GM12891 (cell line): ENCODE data around the gene SCAMP1.
A peak's percentile ranks its signal among the peaks of the same experiment; 100 is the strongest.

Source experiments
- DNase-seq: peaks from one replicate; pipeline ENCODE4 v3.0.0; 2011; ENCODE audit warnings: low spot score; ENCODE audit not compliant: insufficient read length
- FAIRE-seq: peaks from 2 replicates; lab custom pipeline; 2011; peaks lifted over from hg19 to GRCh38; lab: Jason Lieb, UNC
- PAX5 ChIP-seq: IDR thresholded peaks from 2 replicates; pipeline ENCODE4 v1.6.1; 2011; ENCODE audit warnings: low read length, moderate library complexity, mild to moderate bottlenecking; ENCODE audit not compliant: insufficient read depth, severe bottlenecking
- POLR2A ChIP-seq: IDR thresholded peaks from 2 replicates; pipeline ENCODE4 v1.6.1; 2011; ENCODE audit warnings: low read depth, low read length, control low read depth
- POLR2AphosphoS5 ChIP-seq: IDR thresholded peaks from 2 replicates; pipeline ENCODE4 v1.6.1; 2011; ENCODE audit warnings: low read depth, low read length, control low read depth
- POU2F2 ChIP-seq: IDR thresholded peaks from 2 replicates; pipeline ENCODE4 v1.6.1; 2011; ENCODE audit warnings: low read depth, mild to moderate bottlenecking, control low read depth, low read length, moderate library complexity
- SPI1 ChIP-seq: IDR thresholded peaks from 2 replicates; pipeline ENCODE4 v1.6.1; 2011; ENCODE audit warnings: low read depth, low read length, control low read depth
- TAF1 ChIP-seq: IDR thresholded peaks from 2 replicates; pipeline ENCODE4 v1.6.1; 2011; ENCODE audit warnings: low read depth, low read length, control low read depth

The SCAMP1 gene

GRCh38 chr5:78360674-78360923, 182 bp downstream of the SCAMP1 start:
- FAIRE-seq: no peak
- DNase-seq: no peak
- TF ChIP-seq POLR2A: no peak
- TF ChIP-seq POU2F2: no peak
- TF ChIP-seq TAF1: no peak
- TF ChIP-seq POLR2AphosphoS5: no peak
- TF ChIP-seq PAX5: no peak
- no peak for TF ChIP-seq SPI1

GRCh38 chr5:78360924-78361630, 660 bp downstream of the SCAMP1 start:
- DNase-seq: peak; percentile 28
- TF ChIP-seq TAF1 (no peak), POLR2A (no peak)
- peak; percentile 51 for FAIRE-seq

- TF ChIP-seq TAF1 (no peak), SPI1 (peak; percentile 74)
- peak; percentile 67 for FAIRE-seq
- no peak for DNase-seq
Observed at GRCh38 chr5:78361631-78361993, 1.2 kb downstream of the SCAMP1 start.

- TF ChIP-seq POLR2A (no peak), SPI1 (no peak), POU2F2 (no peak), PAX5 (no peak), POLR2AphosphoS5 (no peak), TAF1 (no peak)
- no peak for DNase-seq
- FAIRE-seq: no peak
Observed at GRCh38 chr5:78362220-78362619, 1.8 kb downstream of the SCAMP1 start.

- FAIRE-seq: no peak
- DNase-seq: no peak
- TF ChIP-seq SPI1 (no peak), PAX5 (no peak), TAF1 (no peak), POLR2AphosphoS5 (no peak), POU2F2 (no peak), POLR2A (no peak)
Observed at GRCh38 chr5:78364005-78364404, 3.6 kb downstream of the SCAMP1 start.

GRCh38 chr5:78367318-78367991, 7.0 kb downstream of the SCAMP1 start:
- TF ChIP-seq PAX5: no peak
- TF ChIP-seq POLR2A: no peak
- TF ChIP-seq POU2F2: no peak
- no peak for TF ChIP-seq SPI1
- no peak for TF ChIP-seq POLR2AphosphoS5
- no peak for TF ChIP-seq TAF1
- FAIRE-seq (peak; percentile 86), DNase-seq (no peak)

GRCh38 chr5:78369680-78370079, 9.3 kb downstream of the SCAMP1 start:
- TF ChIP-seq PAX5 (no peak), POU2F2 (no peak), POLR2A (no peak)
- FAIRE-seq (no peak), DNase-seq (no peak)

GRCh38 chr5:78373231-78373630, 12.8 kb downstream of the SCAMP1 start:
- no peak for TF ChIP-seq TAF1
- TF ChIP-seq POLR2A: no peak
- no peak for TF ChIP-seq SPI1
- TF ChIP-seq POLR2AphosphoS5: no peak
- no peak for TF ChIP-seq PAX5
- no peak for TF ChIP-seq POU2F2
- no peak for DNase-seq
- FAIRE-seq: no peak

- FAIRE-seq: no peak
- DNase-seq: no peak
- TF ChIP-seq POLR2A: no peak
- TF ChIP-seq PAX5: no peak
- TF ChIP-seq POU2F2: no peak
- no peak for TF ChIP-seq POLR2AphosphoS5
- TF ChIP-seq TAF1: no peak
- TF ChIP-seq SPI1: no peak
Observed at GRCh38 chr5:78376315-78376714, 15.9 kb downstream of the SCAMP1 start.

GRCh38 chr5:78377056-78377717, 16.8 kb downstream of the SCAMP1 start:
- DNase-seq (no peak), FAIRE-seq (no peak)
- no peak for TF ChIP-seq SPI1
- TF ChIP-seq POLR2A: no peak
- no peak for TF ChIP-seq POU2F2
- TF ChIP-seq TAF1: no peak
- no peak for TF ChIP-seq PAX5
- no peak for TF ChIP-seq POLR2AphosphoS5
